ENCODE results near the gene TMEM182. TPM values are rescaled to one million over a fixed set of nuclear protein-coding genes. Genes with fewer than 3 reads are reported as not detected.

Gene TMEM182
- polyA plus RNA-seq, 1 donor (not counting 4 experiments of a cell fraction or from before 2014, with no cell fraction given), result 3.5 TPM

GRCh38 chr2:102797486-102797885, 35.7 kb downstream of the TMEM182 start:
- Histone ChIP-seq H3K4me1 (ENCODE audit: control insufficient read depth, extremely low read depth, insufficient read depth, low read length) (no peaks in the 10 kb centered on the region), H2AFZ (ENCODE audit: control insufficient read depth, low read length) (no peak overlapping the region), H3K27me3 (ENCODE audit: control insufficient read depth, extremely low read depth, insufficient read depth, low read length) (no peaks in the 10 kb centered on the region), H3K4me2 (ENCODE audit: control insufficient read depth, extremely low read depth, insufficient read depth, low read depth, low read length) (no peak overlapping the region), H3K9ac (ENCODE audit: control insufficient read depth, extremely low read depth, insufficient read depth, low read length) (no peak overlapping the region), H4K20me1 (ENCODE audit: control insufficient read depth, extremely low read depth, insufficient read depth, low read length) (no peaks in the 10 kb centered on the region), H3K79me2 (ENCODE audit: control insufficient read depth, insufficient read depth, low read length) (no peaks in the 10 kb centered on the region), H3K9me3 (ENCODE audit: control insufficient read depth, low read depth, low read length) (peaks cover 14% of the 10 kb centered on the region), H3K4me3 (ENCODE audit: control insufficient read depth in 2 of 3, extremely low read depth in 1 of 3, insufficient read depth in 2 of 3, low read depth in 1 of 3, low read length in 3 of 3) (no peak overlapping the region), H3K36me3 (ENCODE audit: control insufficient read depth in 2 of 2, extremely low read depth in 1 of 2, insufficient read depth in 2 of 2, low read length in 2 of 2) (no peaks in the 10 kb centered on the region), H3K27ac (ENCODE audit: control insufficient read depth, insufficient read depth, low read length) (no peak overlapping the region), H3K9me1 (ENCODE audit: control insufficient read depth, extremely low read depth, insufficient read depth, low read length) (no peaks in the 10 kb centered on the region)
- no peak for FAIRE-seq
- TF ChIP-seq EZH2 (IDR thresholded peaks at IDR 0.05; ENCODE audit: low read length) (no peak), CTCF (optimal IDR thresholded peaks at IDR 0.05 in 1 of 3, IDR thresholded peaks at IDR 0.05 in 1 of 3, conservative IDR thresholded peaks at IDR 0.05 in 1 of 3; ENCODE audit: extremely low read depth in 1 of 3, insufficient read depth in 2 of 3, low read length in 3 of 3) (no peak)
- no peak for DNase-seq (ENCODE audit: low read depth, low spot score)
- dilution Hi-C loops (cut with MboI; ENCODE audit: extremely low pct_ligation_motif_present, low sequenced_read_pairs), result no loop called here

DNA sequence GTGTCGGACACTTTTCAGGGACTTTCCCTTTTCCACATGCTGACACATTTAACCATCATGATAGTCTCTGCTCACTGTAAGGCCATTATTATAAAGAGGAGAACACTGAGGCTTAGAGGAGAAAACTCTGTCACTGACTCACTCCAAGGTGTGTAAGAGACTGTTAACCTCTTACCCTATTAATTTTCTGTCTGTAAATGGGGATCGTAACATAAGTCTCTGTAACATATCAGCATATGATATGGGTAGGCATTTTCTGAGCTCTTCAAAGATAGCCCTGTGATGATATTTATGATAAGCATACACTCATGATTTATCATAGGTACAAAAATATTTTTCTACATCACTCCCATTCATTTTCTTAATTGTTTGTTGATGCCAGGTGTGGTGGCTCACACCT, 36.4 kb downstream of the TMEM182 start:
- no peaks in the 10 kb centered on the region for H4K20me1 ChIP-seq (ENCODE audit: control insufficient read depth, extremely low read depth, insufficient read depth, low read length)
- H3K4me1 ChIP-seq (ENCODE audit: control insufficient read depth, extremely low read depth, insufficient read depth, low read length), result peaks cover 5% of the 10 kb centered on the region
- H3K9ac ChIP-seq (ENCODE audit: control insufficient read depth, extremely low read depth, insufficient read depth, low read length), result no peak overlapping the region
- H2AFZ ChIP-seq (ENCODE audit: control insufficient read depth, low read length), result no peak overlapping the region
- no peaks in the 10 kb centered on the region for H3K9me1 ChIP-seq (ENCODE audit: control insufficient read depth, extremely low read depth, insufficient read depth, low read length)
- TF ChIP-seq EZH2 (IDR thresholded peaks at IDR 0.05; ENCODE audit: low read length), result no peak
- TF ChIP-seq CTCF (optimal IDR thresholded peaks at IDR 0.05 in 1 of 3, IDR thresholded peaks at IDR 0.05 in 1 of 3, conservative IDR thresholded peaks at IDR 0.05 in 1 of 3; ENCODE audit: extremely low read depth in 1 of 3, insufficient read depth in 2 of 3, low read length in 3 of 3), result no peak
- no peaks in the 10 kb centered on the region for H3K36me3 ChIP-seq (ENCODE audit: control insufficient read depth in 2 of 2, extremely low read depth in 1 of 2, insufficient read depth in 2 of 2, low read length in 2 of 2)
- DNase-seq (ENCODE audit: low read depth, low spot score), result no peak
- no peak for FAIRE-seq
- H3K27ac ChIP-seq (ENCODE audit: control insufficient read depth, insufficient read depth, low read length), result no peak overlapping the region
- dilution Hi-C loops (cut with MboI; ENCODE audit: extremely low pct_ligation_motif_present, low sequenced_read_pairs), result no loop called here
- no peak overlapping the region for H3K4me2 ChIP-seq (ENCODE audit: control insufficient read depth, extremely low read depth, insufficient read depth, low read depth, low read length)
- no peak overlapping the region for H3K4me3 ChIP-seq (ENCODE audit: control insufficient read depth in 2 of 3, extremely low read depth in 1 of 3, insufficient read depth in 2 of 3, low read depth in 1 of 3, low read length in 3 of 3)
- peaks cover 14% of the 10 kb centered on the region for H3K9me3 ChIP-seq (ENCODE audit: control insufficient read depth, low read depth, low read length)
- no peaks in the 10 kb centered on the region for H3K79me2 ChIP-seq (ENCODE audit: control insufficient read depth, insufficient read depth, low read length)
- no peaks in the 10 kb centered on the region for H3K27me3 ChIP-seq (ENCODE audit: control insufficient read depth, extremely low read depth, insufficient read depth, low read length)

Data from keratinocyte (primary cell).